ACC112 (cell line): Measurements from ENCODE around the gene CRIM1.

ENCODE experiments used
- H2AFZ ChIP-seq: fragments of 200-600 bp; sonication (generic); one replicate; pipeline ENCODE4 v1.6.0; 2017; ENCODE audit warnings: antibody characterized with exemption, low read length; ENCODE audit not compliant: unreplicated experiment
- H3K27ac ChIP-seq: fragments of 200-600 bp; sonication (generic); 2 replicates; pipeline ENCODE4 v1.5.1; 2014; ENCODE audit warnings: low read depth, mild to moderate bottlenecking, antibody characterized with exemption, low read length, moderate library complexity
- H3K27me3 ChIP-seq: fragments of 200-600 bp; sonication (generic); 2 replicates; pipeline ENCODE4 v1.6.1; 2014; ENCODE audit warnings: mild to moderate bottlenecking, antibody characterized with exemption, low read length, moderate library complexity, mixed read lengths; ENCODE audit not compliant: insufficient read depth
- H3K36me3 ChIP-seq: fragments of 200-600 bp; sonication (generic); 2 replicates; pipeline ENCODE4 v1.6.1; 2016; ENCODE audit warnings: mild to moderate bottlenecking, antibody characterized with exemption, low read length, moderate library complexity, mixed read lengths; ENCODE audit not compliant: insufficient read depth
- H3K4me1 ChIP-seq: fragments of 200-600 bp; sonication (generic); one replicate; pipeline ENCODE4 v1.6.1; 2016; ENCODE audit warnings: low read length, mixed read lengths; ENCODE audit not compliant: insufficient read depth, unreplicated experiment, control insufficient read depth
- H3K4me3 ChIP-seq: fragments of 200-600 bp; sonication (generic); 2 replicates; pipeline ENCODE4 v1.5.1; 2014; ENCODE audit warnings: mild to moderate bottlenecking, low read depth, low read length
- H3K79me2 ChIP-seq: fragments of 200-600 bp; sonication (generic); one replicate; pipeline ENCODE4 v1.6.0; 2016; ENCODE audit warnings: low read length; ENCODE audit not compliant: control insufficient read depth, unreplicated experiment, insufficient read depth

CRIM1 gene

DNA sequence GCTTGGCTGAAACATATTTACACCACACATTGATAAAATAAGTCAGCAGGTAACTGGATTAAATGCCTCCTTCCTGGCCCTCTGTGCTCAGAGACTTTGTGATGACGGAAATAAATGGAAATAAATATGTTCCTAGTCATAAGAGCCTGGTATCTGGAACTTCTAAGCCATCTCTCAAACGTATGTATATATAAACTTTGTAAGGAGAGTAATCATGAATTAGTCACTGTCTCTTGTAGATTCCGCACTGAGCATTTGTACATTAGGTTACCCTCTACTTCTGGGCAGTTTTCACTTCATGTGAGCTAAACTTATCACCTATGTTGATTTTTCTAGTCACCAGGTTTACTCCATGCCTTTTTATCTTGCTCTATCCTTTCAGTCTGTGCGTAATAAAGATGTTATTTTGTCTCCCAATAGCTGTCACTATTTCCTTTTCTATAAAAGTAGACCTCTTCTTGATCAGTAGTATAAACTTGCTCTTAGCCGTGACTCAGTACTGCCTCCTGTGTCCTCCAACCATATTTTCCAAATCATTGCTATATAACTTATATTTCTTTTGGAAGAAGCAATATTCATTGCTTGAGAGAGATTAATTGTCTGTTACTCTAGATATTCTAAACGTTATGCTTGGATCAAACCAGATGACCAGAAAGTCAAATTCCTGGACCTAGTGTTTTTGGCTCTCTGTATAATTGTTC, 189.2 kb downstream of the CRIM1 start:
- no peaks in the 10 kb centered on the region for H3K79me2 ChIP-seq
- peaks cover 37% of the 10 kb centered on the region for H3K4me1 ChIP-seq
- H3K36me3 ChIP-seq, result peaks cover 63% of the 10 kb centered on the region
- H3K27me3 ChIP-seq, result no peaks in the 10 kb centered on the region
- H3K27ac ChIP-seq, result peak overlapping the region; percentile 62
- H2AFZ ChIP-seq, result no peak overlapping the region
- no peak overlapping the region for H3K4me3 ChIP-seq

DNA sequence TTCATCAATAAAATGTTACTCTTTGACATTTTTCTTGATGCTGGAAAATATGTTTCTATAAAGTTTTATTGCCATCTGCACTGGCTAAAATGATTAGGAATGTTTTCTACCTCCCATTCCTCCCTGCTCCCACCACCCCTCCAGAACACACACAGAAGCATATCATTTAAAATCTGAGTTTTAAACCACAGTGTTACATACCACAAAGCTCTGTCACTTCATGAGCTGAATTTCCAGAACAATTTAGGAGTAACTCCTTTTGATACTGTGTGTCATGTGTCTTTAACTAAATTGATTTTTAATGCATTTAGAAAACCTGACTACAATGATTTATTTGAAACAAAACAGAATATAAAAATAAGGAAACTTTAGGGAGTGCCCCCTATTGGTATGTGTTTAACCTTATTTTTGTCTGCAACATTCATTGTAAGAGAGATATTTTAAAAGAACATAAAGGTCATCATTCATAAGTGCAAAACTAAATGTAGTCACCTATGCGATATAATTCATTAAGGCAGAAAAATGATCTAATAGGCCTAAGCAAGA, 190.4 kb downstream of the CRIM1 start:
- no peak overlapping the region for H2AFZ ChIP-seq
- peak overlapping the region; percentile 62 for H3K27ac ChIP-seq
- peaks cover 31% of the 10 kb centered on the region for H3K4me1 ChIP-seq
- no peaks in the 10 kb centered on the region for H3K79me2 ChIP-seq
- no peak overlapping the region for H3K4me3 ChIP-seq
- H3K36me3 ChIP-seq, result peaks cover 63% of the 10 kb centered on the region
- no peaks in the 10 kb centered on the region for H3K27me3 ChIP-seq

DNA sequence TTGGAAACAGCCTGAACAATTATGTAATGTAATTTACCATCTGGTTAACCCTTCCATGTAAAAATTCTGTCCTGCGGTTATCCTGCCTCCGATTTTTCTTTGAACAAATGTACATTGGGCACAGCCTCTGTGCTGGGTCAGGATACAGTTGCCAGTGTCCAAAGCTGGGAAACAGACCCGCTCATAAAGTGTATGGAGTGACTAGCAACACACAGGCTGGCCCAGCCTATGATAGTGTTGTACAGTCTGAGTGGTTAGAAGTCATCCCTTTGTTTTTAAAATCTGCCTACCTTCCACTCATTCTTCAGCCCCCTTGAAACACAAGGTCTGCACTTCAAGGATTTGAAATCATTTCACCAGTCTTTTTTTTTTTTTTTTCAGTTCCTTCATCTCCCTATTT, 192.3 kb downstream of the CRIM1 start:
- H3K36me3 ChIP-seq, result peaks cover 72% of the 10 kb centered on the region

DNA sequence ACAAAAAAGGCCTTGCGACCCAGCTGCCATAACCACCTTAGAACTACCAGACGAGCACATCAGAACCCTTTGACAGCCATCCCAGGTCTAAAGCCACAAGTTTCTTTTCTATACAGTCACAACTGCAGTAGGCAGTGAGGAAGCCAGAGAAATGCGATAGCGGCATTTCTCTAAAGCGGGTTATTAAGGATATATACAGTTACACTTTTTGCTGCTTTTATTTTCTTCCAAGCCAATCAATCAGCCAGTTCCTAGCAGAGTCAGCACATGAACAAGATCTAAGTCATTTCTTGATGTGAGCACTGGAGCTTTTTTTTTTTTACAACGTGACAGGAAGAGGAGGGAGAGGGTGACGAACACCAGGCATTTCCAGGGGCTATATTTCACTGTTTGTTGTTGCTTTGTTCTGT, 193.6 kb downstream of the CRIM1 start:
- peaks cover 74% of the 10 kb centered on the region for H3K36me3 ChIP-seq
- H3K4me1 ChIP-seq, result peaks cover 55% of the 10 kb centered on the region
- peak overlapping the region; percentile 30 for H3K27ac ChIP-seq
- H3K27me3 ChIP-seq, result no peaks in the 10 kb centered on the region
- H3K4me3 ChIP-seq, result no peak overlapping the region
- H3K79me2 ChIP-seq, result peaks cover 5% of the 10 kb centered on the region
- no peak overlapping the region for H2AFZ ChIP-seq

More for the DNA sequence above, 192.3 kb downstream of the CRIM1 start:
- Histone ChIP-seq H3K79me2 (no peaks in the 10 kb centered on the region), H3K27me3 (no peaks in the 10 kb centered on the region), H3K4me1 (peaks cover 44% of the 10 kb centered on the region), H2AFZ (no peak overlapping the region), H3K4me3 (no peak overlapping the region), H3K27ac (peak overlapping the region; percentile 30)

DNA sequence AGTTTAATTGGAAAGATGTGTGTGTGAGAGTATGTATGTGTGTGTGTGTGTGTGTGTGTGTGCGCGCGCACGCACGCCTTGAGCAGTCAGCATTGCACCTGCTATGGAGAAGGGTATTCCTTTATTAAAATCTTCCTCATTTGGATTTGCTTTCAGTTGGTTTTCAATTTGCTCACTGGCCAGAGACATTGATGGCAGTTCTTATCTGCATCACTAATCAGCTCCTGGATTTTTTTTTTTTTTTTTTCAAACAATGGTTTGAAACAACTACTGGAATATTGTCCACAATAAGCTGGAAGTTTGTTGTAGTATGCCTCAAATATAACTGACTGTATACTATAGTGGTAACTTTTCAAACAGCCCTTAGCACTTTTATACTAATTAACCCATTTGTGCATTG, 194.4 kb downstream of the CRIM1 start:
- no peak overlapping the region for H3K4me3 ChIP-seq
- H3K4me1 ChIP-seq, result peaks cover 56% of the 10 kb centered on the region
- H2AFZ ChIP-seq, result no peak overlapping the region
- H3K27ac ChIP-seq, result peak overlapping the region; percentile 37
- no peaks in the 10 kb centered on the region for H3K27me3 ChIP-seq
- H3K36me3 ChIP-seq, result peaks cover 72% of the 10 kb centered on the region
- H3K79me2 ChIP-seq, result peaks cover 5% of the 10 kb centered on the region

DNA sequence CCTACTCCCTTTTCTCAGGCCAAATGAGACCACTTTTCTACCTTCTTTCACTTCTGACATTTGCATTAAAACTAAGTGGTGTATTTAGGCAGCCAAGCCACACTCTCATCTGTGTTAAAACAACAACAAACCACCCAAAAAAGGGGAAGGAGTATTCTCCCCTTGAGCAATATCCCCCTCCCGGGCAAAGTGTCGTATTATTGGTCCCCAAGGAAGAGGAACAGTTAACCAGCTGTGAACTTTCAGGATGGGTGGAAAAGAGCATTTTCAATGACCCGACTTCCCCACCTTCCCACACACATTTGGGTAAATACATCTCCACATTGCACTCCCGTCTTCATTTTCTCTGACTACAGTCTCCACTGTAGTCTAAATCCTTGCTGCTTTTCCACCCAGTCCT, 198.1 kb downstream of the CRIM1 start:
- H3K4me1 ChIP-seq, result peaks cover 61% of the 10 kb centered on the region
- peaks cover 22% of the 10 kb centered on the region for H3K79me2 ChIP-seq
- no peak overlapping the region for H2AFZ ChIP-seq
- H3K27me3 ChIP-seq, result no peaks in the 10 kb centered on the region
- peak overlapping the region; percentile 94 for H3K27ac ChIP-seq
- peaks cover 52% of the 10 kb centered on the region for H3K36me3 ChIP-seq
- H3K4me3 ChIP-seq, result no peak overlapping the region

DNA sequence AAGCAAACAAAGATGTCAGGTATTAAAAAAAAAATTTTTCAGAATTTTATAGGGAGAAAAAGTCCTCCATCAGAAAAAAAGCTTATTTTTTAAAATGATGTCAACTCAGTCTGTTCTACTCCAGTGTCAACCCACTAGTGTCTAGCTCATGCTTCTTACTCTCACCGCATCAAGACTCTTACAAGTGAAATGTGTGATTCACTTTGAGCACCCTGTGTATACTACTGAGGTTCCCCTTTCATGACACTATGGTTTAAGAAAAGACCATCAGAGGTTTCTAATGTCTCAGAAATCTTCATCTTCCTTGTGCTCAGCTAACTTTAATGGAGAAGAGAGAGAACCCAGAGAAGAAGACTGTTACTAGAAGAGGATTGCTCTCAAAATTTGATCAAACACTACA, 199.0 kb downstream of the CRIM1 start:
- Histone ChIP-seq H3K36me3 (peaks cover 58% of the 10 kb centered on the region), H3K4me3 (no peak overlapping the region), H2AFZ (no peak overlapping the region), H3K4me1 (peaks cover 69% of the 10 kb centered on the region), H3K27ac (peak overlapping the region; percentile 94), H3K79me2 (peaks cover 31% of the 10 kb centered on the region), H3K27me3 (no peaks in the 10 kb centered on the region)

DNA sequence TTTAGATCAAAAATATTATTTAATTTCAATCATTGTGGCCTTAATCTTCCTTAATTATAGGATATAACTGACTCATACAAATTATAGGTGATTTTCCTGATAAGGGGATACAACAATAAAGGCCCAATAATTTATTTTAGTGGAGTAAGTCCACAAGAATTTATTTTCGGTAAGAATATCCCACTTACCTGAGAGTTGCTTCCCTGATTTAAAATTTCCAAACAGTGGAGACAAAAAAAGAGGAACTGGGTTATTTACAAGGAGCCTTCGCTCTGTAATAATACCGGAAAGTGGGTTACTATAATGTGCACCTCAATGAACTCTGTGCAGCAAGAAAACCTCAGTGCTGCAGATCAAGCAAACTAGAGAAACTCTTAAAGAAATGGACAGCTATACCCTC, 200.2 kb downstream of the CRIM1 start:
- Histone ChIP-seq H3K79me2 (peaks cover 42% of the 10 kb centered on the region), H3K4me3 (no peak overlapping the region), H3K4me1 (peaks cover 77% of the 10 kb centered on the region), H2AFZ (no peak overlapping the region), H3K27ac (peak overlapping the region; percentile 94), H3K27me3 (no peaks in the 10 kb centered on the region), H3K36me3 (peaks cover 60% of the 10 kb centered on the region)

DNA sequence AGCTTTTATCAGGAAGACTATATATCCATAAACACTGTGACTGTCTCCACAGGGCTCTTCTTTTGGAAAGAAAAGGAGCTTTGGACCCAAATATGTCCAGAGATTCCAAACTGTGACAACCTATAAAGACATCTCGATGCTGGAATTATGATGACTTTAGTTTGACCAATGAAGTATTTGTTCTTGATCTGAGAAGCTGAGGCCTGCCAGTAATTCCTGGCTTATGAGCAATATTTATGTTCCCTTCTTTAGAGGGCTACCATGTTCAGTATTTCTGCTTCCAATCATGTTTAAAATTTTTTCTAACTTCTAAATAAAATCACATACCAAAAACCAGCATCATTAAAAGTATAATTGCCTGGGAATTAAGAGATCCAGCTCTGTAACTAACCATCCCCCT, 201.3 kb downstream of the CRIM1 start:
- no peak overlapping the region for H3K4me3 ChIP-seq
- H3K4me1 ChIP-seq, result peaks cover 84% of the 10 kb centered on the region
- no peaks in the 10 kb centered on the region for H3K27me3 ChIP-seq
- H3K79me2 ChIP-seq, result peaks cover 43% of the 10 kb centered on the region
- H2AFZ ChIP-seq, result no peak overlapping the region
- peaks cover 51% of the 10 kb centered on the region for H3K36me3 ChIP-seq
- peak overlapping the region; percentile 94 for H3K27ac ChIP-seq

DNA sequence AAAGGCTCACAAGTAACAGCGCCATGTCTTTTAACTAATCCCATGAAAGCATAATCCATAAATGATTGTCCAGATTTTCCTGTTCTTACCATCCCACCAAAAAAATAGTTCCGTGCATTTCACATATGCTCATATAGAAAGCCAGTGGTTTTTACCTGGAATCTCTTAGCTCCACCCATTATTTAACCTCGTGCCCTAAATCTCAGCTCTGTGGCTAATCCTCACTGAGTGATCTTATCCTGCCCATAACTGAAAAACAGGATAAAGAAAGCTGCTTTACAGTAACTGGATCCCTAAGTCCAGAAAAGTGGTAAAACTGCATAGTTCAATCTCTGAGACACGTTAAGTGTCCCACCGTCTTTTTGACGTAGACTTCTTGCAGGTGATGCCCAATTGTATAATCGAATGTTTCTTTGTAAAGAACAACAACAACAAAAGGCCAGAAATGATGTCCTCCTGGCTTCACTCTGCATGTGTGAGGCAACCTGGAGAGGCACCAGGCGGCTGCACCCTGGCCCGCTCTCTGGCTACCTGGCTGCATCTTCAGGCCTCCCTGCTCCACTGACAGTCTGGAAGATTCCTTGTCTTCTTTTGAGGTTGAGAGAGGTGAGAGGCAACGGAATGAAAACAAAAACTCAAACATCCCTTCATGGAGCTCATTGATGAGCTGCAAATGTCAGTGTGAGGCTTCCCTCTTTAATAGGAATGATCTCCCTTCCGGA, 203.8 kb downstream of the CRIM1 start:
- Histone ChIP-seq H3K79me2 (peaks cover 47% of the 10 kb centered on the region), H3K4me1 (peaks cover 85% of the 10 kb centered on the region), H2AFZ (no peak overlapping the region), H3K36me3 (peaks cover 31% of the 10 kb centered on the region), H3K27ac (peak overlapping the region; percentile 94), H3K27me3 (no peaks in the 10 kb centered on the region), H3K4me3 (no peak overlapping the region)
